ENCODE results near the gene SKAP1. TPM values are rescaled to one million over a fixed set of nuclear protein-coding genes. Genes with fewer than 3 reads are reported as not detected.

Gene SKAP1
- total RNA-seq, 1 donor from 2014 or later = 0.27 TPM

GRCh38 chr17:48440669-48441068 lies 10.7 kb upstream of the SKAP1 start:
- no peak overlapping the region for H3K27ac ChIP-seq (replicated peaks)
- no peak overlapping the region for H3K4me3 ChIP-seq
- DNase-seq = no peak
- H3K27me3 ChIP-seq (ENCODE audit: low read depth) = peaks cover 68% of the 10 kb centered on the region
- TF ChIP-seq CTCF (IDR thresholded peaks at IDR 0.05; ENCODE audit: borderline replicate concordance) = no peak
- H3K9me3 ChIP-seq (replicated peaks) = no peaks in the 10 kb centered on the region
- H3K4me1 ChIP-seq = no peaks in the 10 kb centered on the region
- intact Hi-C loops (cut with micrococcal nuclease) = no loop called here
- H3K36me3 ChIP-seq = no peaks in the 10 kb centered on the region

DNA sequence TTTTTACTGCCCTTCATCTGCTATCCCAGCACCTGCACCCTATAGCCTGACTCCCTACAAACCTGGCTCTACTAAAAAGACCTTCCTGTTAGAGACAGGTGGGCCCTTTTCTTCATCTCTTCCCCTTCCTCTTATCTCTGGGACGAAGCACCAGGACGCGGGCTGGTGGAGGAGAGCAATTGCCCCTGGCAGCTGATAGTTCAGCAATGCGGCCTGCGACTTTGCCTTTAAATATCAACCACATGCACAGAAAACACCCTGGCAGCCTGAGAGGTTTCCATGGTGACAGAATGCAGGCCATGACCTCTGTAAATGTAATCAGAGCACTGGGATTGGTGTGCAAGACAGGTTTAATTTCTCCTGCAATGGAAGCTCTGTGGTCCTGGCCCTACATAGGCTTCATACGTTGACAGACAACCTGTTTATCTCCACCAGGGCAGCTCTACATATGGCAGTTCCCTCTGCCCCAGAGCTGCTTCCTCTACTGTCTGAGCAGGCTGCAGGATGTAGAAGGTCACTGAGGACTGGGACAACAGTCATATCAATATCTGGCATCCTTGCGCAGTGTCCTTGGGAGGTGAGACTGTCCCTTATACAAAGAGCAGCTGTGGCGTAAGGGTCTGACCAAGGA lies 10.0 kb upstream of the SKAP1 start:
- H3K27me3 ChIP-seq (ENCODE audit: low read depth) = peaks cover 68% of the 10 kb centered on the region
- no peaks in the 10 kb centered on the region for H3K36me3 ChIP-seq
- no peak for TF ChIP-seq CTCF (IDR thresholded peaks at IDR 0.05; ENCODE audit: borderline replicate concordance)
- intact Hi-C loops (cut with micrococcal nuclease) = no loop called here
- no peaks in the 10 kb centered on the region for H3K4me1 ChIP-seq
- no peak for DNase-seq
- H3K27ac ChIP-seq (replicated peaks) = no peak overlapping the region
- no peak overlapping the region for H3K4me3 ChIP-seq
- H3K9me3 ChIP-seq (replicated peaks) = no peaks in the 10 kb centered on the region

GRCh38 chr17:48439110-48439850 lies 9.3 kb upstream of the SKAP1 start:
- Histone ChIP-seq H3K27me3 (ENCODE audit: low read depth) (peaks cover 68% of the 10 kb centered on the region), H3K4me1 (no peaks in the 10 kb centered on the region), H3K36me3 (no peaks in the 10 kb centered on the region), H3K27ac (replicated peaks) (no peak overlapping the region), H3K4me3 (no peak overlapping the region), H3K9me3 (replicated peaks) (no peaks in the 10 kb centered on the region)
- intact Hi-C loops (cut with micrococcal nuclease) = no loop called here
- TF ChIP-seq CTCF (IDR thresholded peaks at IDR 0.05; ENCODE audit: borderline replicate concordance) = no peak
- no peak for DNase-seq

- H3K36me3 ChIP-seq = no peaks in the 10 kb centered on the region
- H3K9me3 ChIP-seq (replicated peaks) = no peaks in the 10 kb centered on the region
- DNase-seq = no peak
- H3K4me3 ChIP-seq = no peak overlapping the region
- no peak overlapping the region for H3K27ac ChIP-seq (replicated peaks)
- H3K27me3 ChIP-seq (ENCODE audit: low read depth) = peaks cover 68% of the 10 kb centered on the region
- no peaks in the 10 kb centered on the region for H3K4me1 ChIP-seq
- no peak for TF ChIP-seq CTCF (IDR thresholded peaks at IDR 0.05; ENCODE audit: borderline replicate concordance)
- intact Hi-C loops (cut with micrococcal nuclease) = no loop called here
Observed at GRCh38 chr17:48438516-48439061, 8.6 kb upstream of the SKAP1 start.

DNA sequence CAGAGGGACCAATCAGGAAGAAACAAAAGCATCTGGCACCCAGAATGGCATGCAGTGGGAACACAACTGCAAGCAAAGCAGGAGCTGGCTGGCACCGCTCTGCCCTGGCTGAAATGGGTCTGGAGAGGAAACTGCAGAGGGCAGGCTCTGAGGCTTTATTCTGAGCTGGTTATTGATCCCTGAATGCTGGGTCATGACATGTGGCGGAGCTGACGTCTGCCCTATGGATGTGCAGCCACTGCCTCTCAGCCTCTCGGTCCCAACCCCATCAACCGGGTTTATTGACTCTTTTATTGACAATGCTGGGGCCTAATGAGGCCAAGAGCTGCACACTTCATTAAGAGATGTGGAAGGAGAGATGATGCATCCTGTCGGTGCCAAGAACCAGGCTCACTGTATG lies 3.9 kb upstream of the SKAP1 start:
- Histone ChIP-seq H3K36me3 (no peaks in the 10 kb centered on the region), H3K27ac (replicated peaks) (no peak overlapping the region), H3K9me3 (replicated peaks) (no peaks in the 10 kb centered on the region), H3K4me3 (no peak overlapping the region), H3K27me3 (ENCODE audit: low read depth) (peaks cover 93% of the 10 kb centered on the region), H3K4me1 (no peaks in the 10 kb centered on the region)
- TF ChIP-seq CTCF (IDR thresholded peaks at IDR 0.05; ENCODE audit: borderline replicate concordance) = no peak
- intact Hi-C loops (cut with micrococcal nuclease) = no loop called here
- no peak for DNase-seq
